Spleen (tissue), 7 donors: ENCODE results near the gene CDH13.

ENCODE experiments used
- POLR2A ChIP-seq, 3 donors: fragments of 450-650 bp; IDR thresholded peaks; one replicate each; pipeline ENCODE4 v1.5.1; 2017; ENCODE audit warnings: antibody characterized with exemption in 3 of 3, mild to moderate bottlenecking in 1 of 3
- TF ChIP-seq, protein P1 (sequence below), 11 experiments: fragments of 200-600 bp in 7 of 11; fragments of 450-650 bp in 4 of 11; sonication (generic) in 4 of 11; IDR thresholded peaks in 8 of 11; conservative IDR thresholded peaks in 3 of 11; 1 replicate in 7 of 11; 2 replicates in 4 of 11; pipeline versions ENCODE4 v1.4.0 to v1.8.0; 2016 to 2021; ENCODE audit warnings: antibody characterized with exemption in 11 of 11, inconsistent platforms in 4 of 11, mild to moderate bottlenecking in 1 of 11
- donor health status: DM: no; HTN: no; CAD: no; lungs with moderate emphysema.
- donor health status: DM: no; HTN: no; CAD: no.
- donor health status: DM: no; HTN: no; CAD: no.

DNA sequence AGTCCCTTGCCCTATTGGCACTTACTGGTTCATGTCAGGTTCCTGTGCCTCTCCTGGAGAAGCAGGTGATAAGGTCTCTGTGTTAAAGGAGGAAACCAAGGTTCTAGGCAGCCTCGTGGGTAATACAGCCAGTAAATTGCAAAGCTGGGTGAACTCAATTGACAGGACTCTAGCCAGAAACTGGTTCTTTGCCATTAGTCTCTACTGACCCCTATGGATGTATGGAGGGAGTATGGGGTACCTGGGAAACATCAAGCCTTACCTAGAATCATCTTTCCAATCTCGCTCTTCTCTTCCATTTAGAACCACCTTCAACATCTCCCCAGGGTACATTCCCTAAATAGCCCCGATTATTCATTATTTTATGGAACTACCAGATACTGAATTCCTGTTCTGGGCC, 169.3 kb downstream of the CDH13 start:
- TF ChIP-seq, protein P1, sequence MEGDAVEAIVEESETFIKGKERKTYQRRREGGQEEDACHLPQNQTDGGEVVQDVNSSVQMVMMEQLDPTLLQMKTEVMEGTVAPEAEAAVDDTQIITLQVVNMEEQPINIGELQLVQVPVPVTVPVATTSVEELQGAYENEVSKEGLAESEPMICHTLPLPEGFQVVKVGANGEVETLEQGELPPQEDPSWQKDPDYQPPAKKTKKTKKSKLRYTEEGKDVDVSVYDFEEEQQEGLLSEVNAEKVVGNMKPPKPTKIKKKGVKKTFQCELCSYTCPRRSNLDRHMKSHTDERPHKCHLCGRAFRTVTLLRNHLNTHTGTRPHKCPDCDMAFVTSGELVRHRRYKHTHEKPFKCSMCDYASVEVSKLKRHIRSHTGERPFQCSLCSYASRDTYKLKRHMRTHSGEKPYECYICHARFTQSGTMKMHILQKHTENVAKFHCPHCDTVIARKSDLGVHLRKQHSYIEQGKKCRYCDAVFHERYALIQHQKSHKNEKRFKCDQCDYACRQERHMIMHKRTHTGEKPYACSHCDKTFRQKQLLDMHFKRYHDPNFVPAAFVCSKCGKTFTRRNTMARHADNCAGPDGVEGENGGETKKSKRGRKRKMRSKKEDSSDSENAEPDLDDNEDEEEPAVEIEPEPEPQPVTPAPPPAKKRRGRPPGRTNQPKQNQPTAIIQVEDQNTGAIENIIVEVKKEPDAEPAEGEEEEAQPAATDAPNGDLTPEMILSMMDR (IDR thresholded peaks at IDR 0.05 in 8 of 11, conservative IDR thresholded peaks at IDR 0.05 in 3 of 11): peak in 3 of 11 experiments; percentile 10 to 32 (median 12)
- no peak for TF ChIP-seq POLR2A (IDR thresholded peaks at IDR 0.05)
